ENCODE data around the gene CP.
A peak's percentile ranks its signal among the peaks of the same experiment; 100 is the strongest.
"Not testable (repeated sequence)": the region's sequence is repeated elsewhere in the genome, so short reads cannot be mapped to it uniquely, and the experiment has no call there.

CP gene

GRCh38 chr3:149247008-149247710 is 25.5 kb upstream of the CP start:
- Histone ChIP-seq H3K9ac (ENCODE audit: low read length) (peak overlapping the region; percentile 47), H3K27me3 (replicated peaks; ENCODE audit: control insufficient read depth, insufficient read depth, low read length) (no peaks in the 10 kb centered on the region), H3K9me3 (ENCODE audit: control insufficient read depth, low read length) (no peaks in the 10 kb centered on the region), H3K4me3 (ENCODE audit: low read length) (peak overlapping the region; percentile 49), H3K36me3 (ENCODE audit: control insufficient read depth, insufficient read depth, low read length, severe bottlenecking) (no peaks in the 10 kb centered on the region), H3K4me1 (ENCODE audit: control insufficient read depth, insufficient read depth, low read length) (peaks cover 34% of the 10 kb centered on the region)
- DNase-seq (ENCODE audit: low read depth), result peak; percentile 58

- Histone ChIP-seq H3K4me3 (ENCODE audit: low read length) (peak overlapping the region; percentile 75), H3K4me1 (ENCODE audit: control insufficient read depth, insufficient read depth, low read length) (peaks cover 34% of the 10 kb centered on the region)
Observed at GRCh38 chr3:149245738-149246451, 24.3 kb upstream of the CP start.

GRCh38 chr3:149243540-149243939 is 21.9 kb upstream of the CP start:
- Histone ChIP-seq H3K36me3 (ENCODE audit: control insufficient read depth, insufficient read depth, low read length, severe bottlenecking) (no peaks in the 10 kb centered on the region), H3K9me3 (ENCODE audit: control insufficient read depth, low read length) (no peaks in the 10 kb centered on the region), H3K4me3 (ENCODE audit: low read length) (no peak overlapping the region), H3K4me1 (ENCODE audit: control insufficient read depth, insufficient read depth, low read length) (peaks cover 33% of the 10 kb centered on the region), H3K9ac (ENCODE audit: low read length) (no peak overlapping the region), H3K27me3 (replicated peaks; ENCODE audit: control insufficient read depth, insufficient read depth, low read length) (no peaks in the 10 kb centered on the region)
- DNase-seq (ENCODE audit: low read depth), result no peak

More at GRCh38 chr3:149245738-149246451, 24.3 kb upstream of the CP start:
- no peaks in the 10 kb centered on the region for H3K27me3 ChIP-seq (replicated peaks; ENCODE audit: control insufficient read depth, insufficient read depth, low read length)
- peak; percentile 77 for DNase-seq (ENCODE audit: low read depth)
- no peaks in the 10 kb centered on the region for H3K36me3 ChIP-seq (ENCODE audit: control insufficient read depth, insufficient read depth, low read length, severe bottlenecking)
- H3K9me3 ChIP-seq (ENCODE audit: control insufficient read depth, low read length), result no peaks in the 10 kb centered on the region
- H3K9ac ChIP-seq (ENCODE audit: low read length), result peak overlapping the region; percentile 74

- H3K9me3 ChIP-seq (ENCODE audit: control insufficient read depth, low read length), result no peaks in the 10 kb centered on the region
- no peaks in the 10 kb centered on the region for H3K36me3 ChIP-seq (ENCODE audit: control insufficient read depth, insufficient read depth, low read length, severe bottlenecking)
- no peaks in the 10 kb centered on the region for H3K4me1 ChIP-seq (ENCODE audit: control insufficient read depth, insufficient read depth, low read length)
- H3K4me3 ChIP-seq (ENCODE audit: low read length), result no peak overlapping the region
- H3K27me3 ChIP-seq (replicated peaks; ENCODE audit: control insufficient read depth, insufficient read depth, low read length), result no peaks in the 10 kb centered on the region
- no peak overlapping the region for H3K9ac ChIP-seq (ENCODE audit: low read length)
- no peak for DNase-seq (ENCODE audit: low read depth)
Observed at GRCh38 chr3:149239357-149239936, 17.8 kb upstream of the CP start.

GRCh38 chr3:149238268-149238667 is 16.6 kb upstream of the CP start:
- DNase-seq (ENCODE audit: low read depth); H3K9me3 ChIP-seq (ENCODE audit: control insufficient read depth, low read length); H3K4me1 ChIP-seq (ENCODE audit: control insufficient read depth, insufficient read depth, low read length); H3K9ac ChIP-seq (ENCODE audit: low read length); H3K27me3 ChIP-seq (replicated peaks; ENCODE audit: control insufficient read depth, insufficient read depth, low read length); H3K36me3 ChIP-seq (ENCODE audit: control insufficient read depth, insufficient read depth, low read length, severe bottlenecking); H3K4me3 ChIP-seq (ENCODE audit: low read length): not testable (repeated sequence)

- Histone ChIP-seq H3K27me3 (replicated peaks; ENCODE audit: control insufficient read depth, insufficient read depth, low read length) (no peaks in the 10 kb centered on the region), H3K4me1 (ENCODE audit: control insufficient read depth, insufficient read depth, low read length) (no peaks in the 10 kb centered on the region), H3K9ac (ENCODE audit: low read length) (no peak overlapping the region), H3K36me3 (ENCODE audit: control insufficient read depth, insufficient read depth, low read length, severe bottlenecking) (no peaks in the 10 kb centered on the region), H3K9me3 (ENCODE audit: control insufficient read depth, low read length) (no peaks in the 10 kb centered on the region), H3K4me3 (ENCODE audit: low read length) (no peak overlapping the region)
- no peak for DNase-seq (ENCODE audit: low read depth)
Observed at GRCh38 chr3:149235599-149236424, 14.2 kb upstream of the CP start.

GRCh38 chr3:149234671-149235245 is 13.1 kb upstream of the CP start:
- no peak for DNase-seq (ENCODE audit: low read depth)
- H3K9ac ChIP-seq (ENCODE audit: low read length), result no peak overlapping the region
- H3K4me3 ChIP-seq (ENCODE audit: low read length), result no peak overlapping the region
- H3K9me3 ChIP-seq (ENCODE audit: control insufficient read depth, low read length), result no peaks in the 10 kb centered on the region
- no peaks in the 10 kb centered on the region for H3K4me1 ChIP-seq (ENCODE audit: control insufficient read depth, insufficient read depth, low read length)
- no peaks in the 10 kb centered on the region for H3K36me3 ChIP-seq (ENCODE audit: control insufficient read depth, insufficient read depth, low read length, severe bottlenecking)
- H3K27me3 ChIP-seq (replicated peaks; ENCODE audit: control insufficient read depth, insufficient read depth, low read length), result no peaks in the 10 kb centered on the region

GRCh38 chr3:149233323-149233722 is 11.7 kb upstream of the CP start:
- no peak overlapping the region for H3K4me3 ChIP-seq (ENCODE audit: low read length)

GRCh38 chr3:149231871-149232270 is 10.2 kb upstream of the CP start:
- DNase-seq (ENCODE audit: low read depth), result no peak

More at GRCh38 chr3:149233323-149233722, 11.7 kb upstream of the CP start:
- Histone ChIP-seq H3K9ac (ENCODE audit: low read length) (no peak overlapping the region), H3K4me1 (ENCODE audit: control insufficient read depth, insufficient read depth, low read length) (no peaks in the 10 kb centered on the region), H3K36me3 (ENCODE audit: control insufficient read depth, insufficient read depth, low read length, severe bottlenecking) (no peaks in the 10 kb centered on the region), H3K9me3 (ENCODE audit: control insufficient read depth, low read length) (no peaks in the 10 kb centered on the region), H3K27me3 (replicated peaks; ENCODE audit: control insufficient read depth, insufficient read depth, low read length) (no peaks in the 10 kb centered on the region)
- DNase-seq (ENCODE audit: low read depth), result no peak

GRCh38 chr3:149227591-149228268 is 6.1 kb upstream of the CP start:
- no peak overlapping the region for H3K9ac ChIP-seq (ENCODE audit: low read length)
- peak; percentile 24 for DNase-seq (ENCODE audit: low read depth)
- no peaks in the 10 kb centered on the region for H3K36me3 ChIP-seq (ENCODE audit: control insufficient read depth, insufficient read depth, low read length, severe bottlenecking)
- no peak overlapping the region for H3K4me3 ChIP-seq (ENCODE audit: low read length)
- H3K27me3 ChIP-seq (replicated peaks; ENCODE audit: control insufficient read depth, insufficient read depth, low read length), result no peaks in the 10 kb centered on the region
- H3K4me1 ChIP-seq (ENCODE audit: control insufficient read depth, insufficient read depth, low read length), result peaks cover 15% of the 10 kb centered on the region
- H3K9me3 ChIP-seq (ENCODE audit: control insufficient read depth, low read length), result no peaks in the 10 kb centered on the region

More at GRCh38 chr3:149231871-149232270, 10.2 kb upstream of the CP start:
- Histone ChIP-seq H3K4me1 (ENCODE audit: control insufficient read depth, insufficient read depth, low read length) (peaks cover 3% of the 10 kb centered on the region), H3K27me3 (replicated peaks; ENCODE audit: control insufficient read depth, insufficient read depth, low read length) (no peaks in the 10 kb centered on the region), H3K36me3 (ENCODE audit: control insufficient read depth, insufficient read depth, low read length, severe bottlenecking) (no peaks in the 10 kb centered on the region), H3K4me3 (ENCODE audit: low read length) (no peak overlapping the region), H3K9ac (ENCODE audit: low read length) (no peak overlapping the region), H3K9me3 (ENCODE audit: control insufficient read depth, low read length) (no peaks in the 10 kb centered on the region)

All from adipocyte (in vitro differentiated cells).